NCI-H128 (cell line): ENCODE results near the gene RBM5.
A peak's percentile ranks its signal among the peaks of the same experiment; 100 is the strongest.

Experiments
- DNase-seq: peaks from one replicate; lab custom pipeline; 2025; ENCODE audit not compliant: unreplicated experiment; lab: John Stamatoyannopoulos, UW

Gene RBM5

GRCh38 chr3:50138266-50139200 is 49.8 kb downstream of the RBM5 start:
- DNase-seq = no peak

- DNase-seq = no peak
Measured at GRCh38 chr3:50139308-50139707, 50.6 kb downstream of the RBM5 start.

- no peak for DNase-seq
Measured at GRCh38 chr3:50139718-50140423, 51.2 kb downstream of the RBM5 start.

DNA sequence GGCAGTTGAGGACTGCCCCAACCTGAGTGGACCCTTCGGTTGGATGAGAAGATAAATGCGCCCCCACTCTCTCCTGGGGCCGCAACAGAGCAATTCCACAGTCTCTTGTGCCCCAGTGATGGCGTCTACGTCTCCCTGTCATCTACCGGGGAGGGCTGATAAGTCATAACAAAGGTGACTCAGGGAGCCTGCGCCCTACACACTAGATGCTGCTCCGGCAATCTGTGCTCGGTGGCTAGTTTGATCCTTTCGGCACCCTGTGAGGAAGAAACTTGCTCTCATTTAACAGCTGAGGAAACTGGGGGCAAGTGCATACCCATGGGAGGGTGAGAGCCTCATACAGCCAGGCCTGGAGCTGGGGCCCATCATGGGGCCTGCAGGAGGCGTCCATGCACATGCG is 52.3 kb downstream of the RBM5 start:
- no peak for DNase-seq

GRCh38 chr3:50146316-50146901 is 57.7 kb downstream of the RBM5 start:
- DNase-seq = no peak

GRCh38 chr3:50147016-50147415 is 58.3 kb downstream of the RBM5 start:
- DNase-seq = no peak

DNA sequence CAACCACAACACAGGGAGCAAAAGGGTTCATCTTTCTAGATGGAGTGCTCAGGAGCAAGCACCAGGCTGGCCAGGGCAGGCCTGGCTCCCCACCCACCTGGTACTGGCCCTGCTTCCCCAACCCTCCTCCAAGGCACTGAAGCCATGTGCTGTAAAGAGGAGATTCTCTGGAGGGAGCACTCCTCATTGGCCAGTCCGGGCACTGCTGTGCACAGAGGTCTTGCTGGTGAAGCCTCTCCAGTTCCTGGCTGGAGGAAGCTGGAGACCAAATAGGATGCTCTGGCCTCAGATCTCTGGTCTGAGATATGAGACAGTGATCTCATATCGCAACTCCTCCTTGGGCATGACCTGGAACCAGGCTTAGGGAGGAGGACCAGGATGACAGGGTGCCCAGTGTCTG is 58.7 kb downstream of the RBM5 start:
- DNase-seq = no peak

- DNase-seq = no peak
Measured at GRCh38 chr3:50147861-50148260, 59.1 kb downstream of the RBM5 start.

GRCh38 chr3:50150404-50150750 is 61.7 kb downstream of the RBM5 start:
- no peak for DNase-seq

DNA sequence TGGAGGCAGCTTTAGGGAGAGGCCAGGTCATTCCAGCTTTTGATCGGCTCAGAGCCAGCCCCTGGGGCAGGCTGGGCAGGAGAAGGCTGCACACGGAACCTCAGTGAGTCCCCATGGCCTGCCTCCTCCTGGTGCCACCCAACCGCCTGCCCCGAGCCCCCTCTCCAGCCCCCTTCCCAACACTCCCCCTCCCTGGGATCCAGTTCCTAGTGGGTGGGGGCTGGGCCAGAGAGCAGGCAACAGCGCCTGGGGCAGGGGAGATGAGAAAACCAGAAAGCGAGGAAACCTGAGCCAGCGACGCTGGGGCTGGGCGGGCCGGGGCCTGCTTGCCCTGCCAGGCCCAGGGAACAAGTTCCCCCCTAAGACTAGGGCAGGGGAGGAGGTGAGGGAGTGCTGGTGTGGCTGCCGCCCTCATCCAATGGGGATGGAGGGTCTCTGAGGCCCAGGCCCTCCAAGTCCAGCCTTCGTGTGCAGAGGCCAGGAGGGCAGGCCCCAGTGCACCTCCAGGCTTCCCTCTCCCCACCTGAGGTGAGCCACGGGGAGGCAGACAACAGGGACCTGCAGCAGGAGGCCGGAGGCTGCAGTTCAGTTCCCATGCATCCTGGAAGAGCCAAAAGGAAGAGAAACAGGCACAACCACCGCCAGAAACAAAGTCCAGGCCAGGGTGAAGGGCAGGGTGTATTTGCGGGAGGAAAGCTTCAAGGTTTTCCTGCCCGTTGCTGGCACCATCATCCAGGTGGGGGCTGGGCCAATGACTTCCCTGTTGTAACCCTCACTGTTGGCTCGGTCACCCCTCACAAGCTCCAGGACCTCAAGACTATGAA is 62.4 kb downstream of the RBM5 start:
- no peak for DNase-seq

DNA sequence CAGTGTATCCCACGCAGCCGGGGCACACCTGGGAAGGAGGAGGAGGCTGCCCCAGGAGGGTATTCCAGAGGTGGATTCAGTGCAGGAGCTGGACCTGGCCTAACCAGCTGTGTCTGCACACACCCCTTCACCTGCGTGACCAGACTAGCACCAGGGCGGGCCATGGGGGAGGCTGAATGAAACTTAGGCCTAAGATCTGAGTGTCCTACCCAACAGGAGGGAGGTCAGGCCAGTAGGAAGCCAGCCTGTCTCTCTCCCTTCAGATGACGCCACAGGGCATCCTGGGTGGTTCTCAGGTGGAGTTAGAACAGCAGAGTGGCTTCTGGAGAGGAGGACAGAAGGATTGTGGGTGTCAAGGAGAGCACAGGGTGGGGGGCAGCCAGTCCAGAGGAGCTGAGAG is 63.0 kb downstream of the RBM5 start:
- DNase-seq = no peak

DNA sequence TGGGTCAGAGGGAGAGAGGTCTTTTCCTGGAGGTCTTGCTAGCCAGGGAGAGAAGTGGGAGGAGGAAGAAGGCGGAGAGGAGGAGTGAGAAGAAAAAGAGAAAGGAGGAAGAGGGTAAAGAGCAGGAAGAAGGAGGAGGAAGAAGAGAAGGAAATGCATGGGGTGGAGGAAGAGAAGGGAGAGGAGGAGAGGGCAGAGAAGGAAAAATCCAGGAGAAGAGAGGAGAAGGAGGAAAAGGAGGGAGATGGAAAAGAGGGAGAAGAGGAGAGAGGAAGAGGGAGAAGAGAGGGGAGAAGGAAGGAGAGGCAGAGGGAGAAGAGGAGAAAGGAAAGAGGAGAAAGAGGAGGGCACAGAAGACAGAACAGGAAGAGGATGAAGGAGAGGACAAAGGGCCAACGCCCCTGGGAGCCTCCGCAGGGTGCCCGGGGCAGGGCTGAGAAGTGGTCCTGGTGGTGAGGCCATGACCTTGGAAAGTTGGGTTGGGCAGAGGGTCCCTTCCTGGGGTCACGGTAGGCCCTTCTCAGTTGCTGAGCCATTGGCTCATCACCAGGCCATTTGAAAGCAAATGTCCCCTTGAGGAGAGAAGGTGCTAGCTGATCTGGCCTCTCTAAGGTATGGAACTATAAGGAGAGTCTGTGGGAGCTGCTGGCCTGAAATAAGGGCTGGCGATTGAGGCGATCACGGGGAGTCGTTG is 65.2 kb downstream of the RBM5 start:
- DNase-seq = no peak

GRCh38 chr3:50154476-50154839 is 65.7 kb downstream of the RBM5 start:
- no peak for DNase-seq

DNA sequence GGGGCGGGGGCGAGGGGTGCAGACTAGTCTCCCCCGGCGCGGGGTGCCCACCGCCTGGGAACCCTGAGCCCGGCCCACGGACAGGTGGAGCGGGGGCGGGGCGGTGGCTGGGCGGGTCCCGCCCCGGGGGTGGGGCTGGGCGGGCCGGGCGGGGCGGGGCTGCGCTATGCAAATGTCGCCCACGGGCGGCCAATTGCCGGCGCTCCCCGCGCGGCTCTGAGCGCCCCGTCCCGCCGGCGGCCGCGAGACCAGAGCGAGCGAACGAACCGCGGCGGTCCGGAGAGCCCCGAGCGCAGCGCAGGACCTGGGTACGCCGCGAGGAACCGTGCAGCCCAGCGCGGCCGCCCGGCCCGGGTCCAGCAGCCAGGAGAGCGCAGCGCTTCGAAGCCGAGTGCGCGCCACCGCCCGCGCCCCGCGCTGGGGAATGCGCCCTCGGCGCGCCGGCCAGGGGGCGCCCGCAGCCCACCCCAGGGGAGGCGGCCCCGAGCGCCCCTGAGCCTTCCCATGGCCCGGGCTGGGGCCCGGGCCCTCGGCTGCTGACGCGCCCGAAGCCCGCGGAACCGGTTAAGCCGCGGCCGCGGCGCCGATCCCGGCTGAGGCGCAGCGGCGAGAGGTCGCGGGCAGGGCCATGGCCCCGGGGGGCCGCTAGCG is 66.2 kb downstream of the RBM5 start, which contains the start of gene SEMA3F:
SEMA3F (plus strand) TSS at position 485 of the 651 bp plus-strand sequence. CDS start 4,299 bp downstream, outside the sequence.
- DNase-seq = peak; percentile 29

GRCh38 chr3:50155491-50155878 is 66.8 kb downstream of the RBM5 start:
- DNase-seq = no peak

DNA sequence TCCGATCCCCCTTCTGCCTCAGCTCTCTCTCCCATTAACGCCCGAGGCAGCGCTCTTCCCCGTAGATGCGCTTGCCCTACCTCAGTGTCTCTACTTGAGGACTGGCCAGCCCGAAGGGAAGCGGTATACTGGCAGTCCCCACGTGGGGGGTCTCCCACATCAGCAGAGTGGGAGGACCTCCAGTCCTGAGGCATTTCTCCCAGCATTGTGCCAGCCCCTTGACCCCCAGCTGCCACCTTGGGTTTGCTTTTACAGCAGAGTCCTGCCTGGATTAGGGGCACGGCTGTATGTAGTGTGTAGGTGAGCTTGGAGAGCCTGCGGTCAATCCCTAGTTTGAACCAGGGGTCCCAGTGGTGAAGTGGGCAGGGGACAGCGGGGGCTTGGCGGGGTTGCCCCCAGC is 67.2 kb downstream of the RBM5 start:
- DNase-seq = no peak

GRCh38 chr3:50156549-50157493 is 68.1 kb downstream of the RBM5 start:
- no peak for DNase-seq

- DNase-seq = no peak
Measured at GRCh38 chr3:50157827-50158529, 69.3 kb downstream of the RBM5 start.
